Kidney glomerular epithelial cell (primary cell): Measurements from ENCODE around the gene TPPP.

Source experiments
- DNase-seq: peaks from one replicate; lab custom pipeline; 2025; lab: John Stamatoyannopoulos, UW

TPPP gene

GRCh38 chr5:665541-665955, 27.6 kb downstream of the TPPP start:
- DNase-seq, result no peak

DNA sequence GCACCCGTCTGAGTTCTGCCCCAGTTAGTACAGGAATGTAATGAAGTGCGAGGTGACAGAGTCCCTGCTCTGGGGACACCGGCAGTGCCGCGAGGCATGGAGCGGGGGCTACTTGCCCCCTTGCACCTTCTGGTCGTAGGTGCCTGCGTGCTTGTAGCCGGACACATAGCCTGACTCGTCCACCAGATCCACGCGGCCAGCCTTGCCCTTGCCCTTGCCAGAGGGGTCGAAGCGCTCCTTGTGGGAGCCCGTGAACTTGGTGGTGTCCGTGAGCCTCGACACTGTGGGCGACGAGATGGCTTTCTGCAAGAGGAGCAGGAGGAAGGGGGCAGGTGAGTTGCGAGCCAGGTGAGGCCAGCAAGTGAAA, 28.2 kb downstream of the TPPP start:
- DNase-seq, result no peak

GRCh38 chr5:664343-664993, 28.7 kb downstream of the TPPP start:
- no peak for DNase-seq

GRCh38 chr5:663436-664342, 29.5 kb downstream of the TPPP start:
- DNase-seq, result no peak

DNA sequence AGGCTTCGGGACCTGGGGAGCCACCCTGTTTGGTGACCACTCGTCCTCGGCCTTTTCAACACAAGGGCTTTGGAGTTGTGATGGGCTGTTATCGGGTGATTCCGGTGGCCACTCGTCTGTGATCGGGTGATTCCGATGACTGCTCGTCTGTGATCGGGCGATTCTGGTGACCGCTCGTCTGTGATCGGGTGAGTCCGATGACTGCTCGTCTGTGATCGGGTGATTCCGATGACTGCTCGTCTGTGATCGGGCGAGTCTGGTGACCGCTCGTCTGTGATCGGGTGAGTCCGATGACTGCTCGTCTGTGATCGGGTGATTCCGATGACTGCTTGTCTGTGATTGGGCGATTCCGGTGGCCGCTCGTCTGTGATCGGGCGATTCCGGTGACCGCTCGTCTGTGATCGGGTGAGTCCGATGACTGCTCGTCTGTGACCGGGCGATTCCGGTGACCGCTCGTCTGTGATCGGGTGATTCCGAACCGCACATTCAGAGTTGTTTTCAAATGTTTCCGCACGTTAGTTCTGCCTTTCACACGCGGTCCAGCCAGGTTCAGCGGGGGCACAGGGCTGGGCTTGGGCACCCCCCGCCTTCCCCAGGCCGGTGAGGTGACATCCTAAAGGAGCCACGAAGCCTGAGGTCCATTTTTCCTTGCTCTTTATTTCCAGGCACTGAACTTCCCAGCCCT, 30.3 kb downstream of the TPPP start:
- DNase-seq, result no peak

- no peak for DNase-seq
Measured at GRCh38 chr5:661891-662750, 31.0 kb downstream of the TPPP start.

- DNase-seq, result no peak
Measured at GRCh38 chr5:660491-661030, 32.6 kb downstream of the TPPP start.

GRCh38 chr5:659496-660263, 33.5 kb downstream of the TPPP start:
- no peak for DNase-seq

- DNase-seq, result no peak
Measured at GRCh38 chr5:658103-658502, 35.0 kb downstream of the TPPP start.

DNA sequence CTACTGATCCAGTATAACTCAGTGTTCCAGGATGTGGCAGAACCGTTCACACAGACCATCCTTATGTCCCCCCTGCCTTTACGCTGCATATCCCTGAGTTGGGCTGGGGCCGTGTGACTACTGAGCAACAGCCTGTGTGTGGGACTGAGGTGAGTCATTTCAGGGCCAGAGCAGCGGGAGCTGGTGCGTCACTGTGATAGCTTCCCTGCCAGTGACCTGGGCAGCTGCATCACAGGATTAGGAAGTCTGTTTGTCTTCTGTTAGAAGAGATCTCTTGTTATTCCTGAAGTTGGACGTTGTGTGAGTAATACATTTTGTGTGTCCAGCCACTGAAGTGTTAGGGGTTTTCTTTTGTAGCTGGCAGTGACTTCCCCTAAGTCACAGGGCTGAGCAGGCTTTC, 35.6 kb downstream of the TPPP start:
- peak; percentile 19 for DNase-seq

GRCh38 chr5:655406-655805, 37.7 kb downstream of the TPPP start:
- DNase-seq, result no peak

DNA sequence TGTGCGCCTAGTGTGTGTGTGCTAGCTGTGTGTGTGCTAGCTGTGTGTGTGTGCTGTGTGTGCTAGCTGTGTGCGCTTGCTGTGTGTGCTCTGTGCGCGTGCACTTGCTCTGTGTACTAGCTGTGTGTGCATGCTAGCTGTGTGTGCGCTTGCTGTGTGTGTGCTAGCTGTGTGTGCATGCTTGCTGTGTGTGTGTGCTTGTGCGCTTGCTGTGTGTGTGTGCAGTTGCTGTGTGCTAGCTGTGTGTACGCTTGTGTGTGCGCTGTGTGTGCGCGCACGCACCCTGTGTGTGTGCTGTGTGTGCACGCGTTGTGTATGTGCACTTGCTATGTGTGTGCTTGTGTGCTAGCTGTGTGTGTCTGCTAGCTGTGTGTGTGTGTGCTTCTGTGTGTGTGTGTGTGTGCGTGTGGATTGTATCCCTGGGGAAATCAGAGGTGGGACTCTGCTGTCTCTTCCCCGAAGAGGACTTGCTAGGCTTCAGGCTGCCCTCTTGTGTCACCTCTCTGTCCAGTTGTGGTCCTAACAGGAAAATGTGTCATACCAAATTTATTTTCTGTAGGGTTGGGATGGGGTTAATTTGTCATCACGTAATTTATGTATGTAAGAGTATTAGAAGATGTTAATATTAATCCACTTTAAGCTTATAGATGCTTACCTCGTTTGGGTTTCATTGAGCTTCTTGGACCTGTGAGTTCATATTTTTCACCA, 38.9 kb downstream of the TPPP start:
- DNase-seq, result no peak

GRCh38 chr5:652773-653350, 40.3 kb downstream of the TPPP start:
- no peak for DNase-seq

DNA sequence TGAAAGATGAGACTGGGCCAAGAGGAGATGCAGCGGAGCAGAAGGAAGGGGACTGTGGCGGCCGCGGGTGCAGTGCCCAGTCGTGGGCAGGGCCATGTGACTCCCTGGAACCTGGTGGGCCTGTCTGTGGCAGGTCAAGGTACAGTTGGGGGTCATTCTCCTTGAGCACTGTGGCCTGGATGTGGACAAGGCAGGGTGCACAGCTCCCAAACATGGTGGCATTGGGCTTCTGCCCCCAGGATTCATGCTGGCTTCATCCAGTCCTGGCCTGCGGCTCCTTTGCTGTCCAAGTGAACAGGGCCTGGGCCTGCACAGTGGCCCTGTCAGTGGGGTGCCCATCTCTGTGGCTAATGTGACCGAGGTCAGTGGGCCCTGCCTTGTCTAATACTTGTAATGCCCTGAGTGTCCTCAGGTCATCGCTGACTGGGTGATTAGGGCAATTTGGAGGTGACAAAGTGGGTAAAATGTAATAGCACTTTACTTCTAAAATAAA, 41.1 kb downstream of the TPPP start:
- no peak for DNase-seq

DNA sequence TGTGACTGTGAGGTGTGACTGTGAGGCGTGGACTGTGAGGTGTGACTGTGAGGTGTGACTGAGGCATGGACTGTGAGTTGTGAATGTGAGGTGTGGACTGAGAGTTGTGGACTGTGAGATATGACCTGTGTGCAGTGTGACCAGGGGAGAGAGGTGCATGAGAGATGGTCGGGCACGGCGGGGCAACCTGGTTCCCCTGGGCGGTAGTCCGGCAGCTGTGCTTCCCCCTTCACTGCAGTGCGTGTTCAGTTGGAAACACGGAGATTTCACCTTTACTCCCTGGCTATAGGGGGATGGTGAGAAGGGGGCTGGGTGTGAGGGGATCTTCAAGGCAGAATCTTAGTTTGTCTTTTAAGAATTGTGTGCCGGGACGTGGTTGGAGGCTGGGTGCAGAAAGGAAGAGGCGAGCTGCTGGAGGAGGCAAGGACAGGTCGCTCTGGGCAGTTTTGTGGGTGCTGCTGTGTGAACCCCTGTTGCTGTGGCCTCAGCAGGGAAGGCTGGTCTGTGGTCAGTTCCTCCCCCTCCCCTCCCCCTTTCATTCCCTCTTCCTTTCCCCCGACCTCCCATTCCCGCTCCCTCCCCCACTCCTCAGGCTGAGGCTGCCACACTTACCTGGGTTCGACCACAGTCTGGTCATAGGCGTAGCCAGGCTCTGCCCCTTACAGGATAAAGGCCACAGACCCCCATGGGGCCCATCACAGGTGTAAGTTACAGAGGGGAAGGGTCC, 41.7 kb downstream of the TPPP start:
- no peak for DNase-seq

- no peak for DNase-seq
Measured at GRCh38 chr5:647727-648126, 45.4 kb downstream of the TPPP start.

DNA sequence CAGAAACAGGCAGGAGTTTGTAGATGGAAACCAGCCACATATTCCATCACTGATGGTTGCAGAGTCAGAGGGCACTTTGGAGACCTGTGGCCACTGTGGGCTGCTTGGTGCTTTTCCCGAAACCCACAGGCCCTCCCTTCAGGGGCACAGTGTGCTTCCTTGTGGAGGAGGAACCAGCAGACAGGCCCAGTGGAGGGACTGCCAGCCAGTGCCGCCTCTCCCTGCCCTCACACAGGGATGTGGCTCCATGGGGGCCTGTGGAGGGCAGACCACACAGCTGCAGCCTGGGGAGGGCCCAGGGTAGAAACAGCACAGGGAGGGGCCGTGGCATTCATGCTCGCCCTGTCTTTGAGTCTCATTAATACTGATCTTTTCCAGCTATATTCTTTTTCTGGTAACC, 45.8 kb downstream of the TPPP start:
- DNase-seq, result no peak

- no peak for DNase-seq
Measured at GRCh38 chr5:646396-647201, 46.6 kb downstream of the TPPP start.
